Astrocyte of the hippocampus (primary cell): ENCODE results near the gene OR5A2.
"Not testable (repeated sequence)": the region's sequence is repeated elsewhere in the genome, so short reads cannot be mapped to it uniquely, and the experiment has no call there.

Source experiments
- DNase-seq: peaks from one replicate; pipeline ENCODE4 v3.0.0; 2011; ENCODE audit warnings: low read depth, low spot score

The OR5A2 gene, protein sequence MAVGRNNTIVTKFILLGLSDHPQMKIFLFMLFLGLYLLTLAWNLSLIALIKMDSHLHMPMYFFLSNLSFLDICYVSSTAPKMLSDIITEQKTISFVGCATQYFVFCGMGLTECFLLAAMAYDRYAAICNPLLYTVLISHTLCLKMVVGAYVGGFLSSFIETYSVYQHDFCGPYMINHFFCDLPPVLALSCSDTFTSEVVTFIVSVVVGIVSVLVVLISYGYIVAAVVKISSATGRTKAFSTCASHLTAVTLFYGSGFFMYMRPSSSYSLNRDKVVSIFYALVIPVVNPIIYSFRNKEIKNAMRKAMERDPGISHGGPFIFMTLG

DNA sequence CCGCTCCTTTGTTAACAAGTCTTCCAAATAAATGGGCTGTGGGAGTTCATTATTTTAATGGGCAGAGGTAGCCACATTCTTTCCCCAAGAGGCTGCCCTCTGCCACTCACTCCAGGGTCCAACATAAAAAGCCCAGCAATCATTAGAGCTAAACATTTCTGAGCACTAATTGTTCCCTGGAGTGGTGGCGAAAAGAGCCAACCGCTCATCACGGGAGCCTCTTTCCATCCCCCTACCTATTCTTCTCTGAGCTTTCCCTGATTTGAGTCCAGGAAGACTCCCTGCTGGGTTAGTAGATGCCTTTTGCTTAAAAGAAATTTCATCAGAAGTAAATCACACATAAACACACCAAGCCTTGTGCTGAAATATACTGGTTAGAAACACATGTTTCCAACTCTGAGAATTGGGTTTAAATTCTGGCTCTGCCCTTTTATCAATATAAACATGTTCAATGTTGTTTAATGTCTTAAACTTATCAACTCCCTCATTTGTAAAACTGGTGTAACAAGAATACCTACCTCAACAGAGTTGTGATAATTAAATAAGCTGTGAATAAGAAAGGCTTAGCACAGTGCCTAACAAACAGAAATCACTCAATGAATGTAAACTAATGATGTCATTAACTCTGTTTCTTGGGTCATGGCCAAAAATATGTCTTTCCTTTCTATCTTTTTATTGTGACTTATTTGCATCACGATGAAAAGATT is at the start of gene OR5A2:
TSS of gene OR5A2 (minus strand) at position 53 of the 707 bp plus-strand sequence. CDS start 3,460 bp downstream, outside the sequence.
- peak; percentile 20 for DNase-seq

DNA sequence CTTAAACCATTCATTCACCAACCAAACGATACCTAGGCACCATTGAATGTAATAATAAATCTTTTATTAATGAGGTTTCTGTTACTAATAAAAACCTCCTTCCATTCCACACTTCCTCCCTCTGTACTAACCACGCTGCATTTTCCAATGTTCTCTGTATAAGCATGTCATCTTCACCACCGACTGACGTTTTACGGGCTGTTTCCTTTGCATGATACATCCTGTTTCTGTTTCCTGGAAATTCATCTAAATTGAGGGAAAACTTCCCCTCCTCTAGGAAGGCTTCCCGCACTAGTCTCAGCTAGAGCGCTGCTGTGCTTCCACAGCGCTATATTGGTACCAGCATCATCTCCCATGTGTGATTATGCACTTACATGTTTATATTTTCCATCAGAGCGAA is 49.0 kb upstream of the OR5A2 start:
- no peak for DNase-seq

DNA sequence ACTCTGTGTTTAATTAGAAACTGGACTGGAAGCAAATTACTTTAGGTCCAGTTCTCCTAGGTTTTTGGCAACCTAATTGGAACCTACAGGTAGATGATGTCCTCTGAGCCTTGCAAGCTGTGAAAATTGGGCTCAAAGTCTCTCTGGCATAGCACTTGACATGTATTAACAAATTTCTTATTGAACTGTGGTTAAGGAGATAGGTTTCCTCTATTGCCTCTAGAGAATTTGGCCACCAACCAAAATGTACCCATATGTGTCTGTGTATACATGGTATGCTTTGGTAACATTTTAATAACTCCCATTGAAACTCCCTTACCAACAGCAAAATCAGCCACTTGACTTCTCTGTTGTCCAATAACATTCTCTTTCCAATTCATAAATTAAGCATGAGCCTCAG is 46.8 kb upstream of the OR5A2 start, which contains the start of gene OR4D10:
TSS of gene OR4D10 (plus strand) at position 301 of the 400 bp plus-strand sequence. CDS start 4,115 bp downstream, outside the sequence.
- no peak for DNase-seq

DNA sequence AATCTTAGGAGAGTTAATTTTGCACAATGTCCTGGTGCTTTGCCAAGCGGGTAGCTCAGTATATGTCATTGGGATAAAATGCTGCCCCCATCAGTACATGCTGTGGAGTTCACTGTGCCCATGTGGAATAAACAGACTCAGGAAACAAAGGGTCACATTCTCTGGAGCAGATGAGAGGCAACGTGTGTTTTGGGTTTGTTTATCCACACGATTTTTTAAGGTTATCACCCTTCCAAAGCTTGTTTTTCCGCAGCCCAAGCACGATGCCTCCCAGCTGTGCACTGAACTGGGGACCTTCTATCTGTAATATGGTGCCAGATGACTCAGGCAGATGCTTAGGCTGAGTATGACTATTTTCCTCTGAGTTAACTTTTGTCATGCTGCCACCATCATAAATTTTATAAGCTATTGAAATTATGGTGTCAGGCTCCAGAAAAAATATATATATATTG is 37.0 kb upstream of the OR5A2 start:
- no peak for DNase-seq

DNA sequence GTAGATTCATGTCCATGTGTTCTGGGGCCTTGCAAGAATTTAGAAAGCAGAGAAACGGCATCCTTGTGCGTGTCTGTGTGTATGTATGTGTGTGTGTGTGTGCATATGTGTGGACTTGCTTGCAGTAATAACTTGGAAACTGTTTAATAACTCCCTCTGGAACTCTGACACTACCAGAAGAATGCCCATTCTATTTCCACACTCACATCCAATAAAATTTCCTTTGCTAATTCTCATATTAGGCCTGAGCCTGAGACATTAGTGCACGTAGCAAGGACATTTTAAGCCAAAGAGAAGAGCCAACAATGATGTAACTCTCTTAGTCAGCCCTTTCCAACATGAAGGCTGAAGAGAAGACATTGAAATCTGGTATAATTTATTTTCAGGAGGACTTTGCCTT is 33.7 kb upstream of the OR5A2 start:
- DNase-seq, result no peak

DNA sequence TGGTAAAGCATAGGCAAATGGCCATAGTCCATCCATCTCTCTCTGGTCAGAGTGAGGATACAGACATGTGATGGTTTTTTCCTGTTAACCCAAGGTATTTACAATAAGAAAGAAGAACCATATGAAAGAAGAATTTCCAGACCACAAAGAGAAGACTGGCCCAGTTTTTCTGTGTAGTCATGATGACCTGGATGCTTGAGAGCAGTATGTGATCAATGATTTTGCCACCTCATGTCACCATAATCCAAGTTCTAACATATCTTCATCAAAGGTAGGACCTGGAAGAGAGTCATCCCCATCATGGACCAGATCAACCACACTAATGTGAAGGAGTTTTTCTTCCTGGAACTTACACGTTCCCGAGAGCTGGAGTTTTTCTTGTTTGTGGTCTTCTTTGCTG is 30.4 kb upstream of the OR5A2 start, which contains the start of gene OR4D6:
TSS of gene OR4D6 (plus strand) at position 301 of the 400 bp plus-strand sequence. CDS start at position 301, 0 bp downstream.
- DNase-seq, result no peak

DNA sequence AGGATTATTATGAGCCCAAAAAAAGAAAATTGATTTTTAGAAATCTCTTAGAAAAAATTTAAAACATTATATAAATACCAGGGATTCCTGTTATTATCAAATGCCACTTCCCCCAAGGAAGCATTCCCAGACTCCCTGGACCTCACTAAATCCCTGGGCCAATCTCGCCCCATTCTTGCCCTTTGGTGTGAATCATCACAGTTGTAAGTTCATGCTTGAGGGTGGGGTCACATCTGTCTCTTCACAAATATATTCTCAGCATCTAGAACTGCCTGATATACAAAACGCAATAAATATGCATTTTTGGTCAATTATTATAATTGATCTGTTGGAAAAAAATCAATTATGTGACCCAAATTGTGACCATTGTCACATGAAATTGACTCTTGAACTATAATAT is 22.3 kb upstream of the OR5A2 start:
- DNase-seq, result no peak

DNA sequence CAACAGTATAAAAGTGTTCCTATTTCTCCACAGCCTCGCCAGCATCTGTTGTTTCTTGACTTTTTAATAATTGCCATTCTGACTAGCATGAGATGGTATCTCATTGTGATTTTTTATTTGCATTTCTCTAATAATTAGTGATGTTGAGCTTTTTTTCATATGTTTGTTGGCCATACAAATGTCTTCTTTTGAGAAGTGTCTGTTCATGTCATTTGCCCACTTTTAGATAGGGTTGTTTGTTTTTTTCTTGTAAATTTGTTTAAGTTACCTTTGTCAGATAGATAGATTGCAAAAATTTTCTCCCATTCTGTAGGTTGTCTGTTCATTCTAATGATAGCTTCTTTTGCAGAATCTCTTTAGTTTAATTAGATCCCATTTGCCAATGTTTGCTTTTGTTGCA is 19.4 kb upstream of the OR5A2 start:
- not testable (repeated sequence) for DNase-seq

DNA sequence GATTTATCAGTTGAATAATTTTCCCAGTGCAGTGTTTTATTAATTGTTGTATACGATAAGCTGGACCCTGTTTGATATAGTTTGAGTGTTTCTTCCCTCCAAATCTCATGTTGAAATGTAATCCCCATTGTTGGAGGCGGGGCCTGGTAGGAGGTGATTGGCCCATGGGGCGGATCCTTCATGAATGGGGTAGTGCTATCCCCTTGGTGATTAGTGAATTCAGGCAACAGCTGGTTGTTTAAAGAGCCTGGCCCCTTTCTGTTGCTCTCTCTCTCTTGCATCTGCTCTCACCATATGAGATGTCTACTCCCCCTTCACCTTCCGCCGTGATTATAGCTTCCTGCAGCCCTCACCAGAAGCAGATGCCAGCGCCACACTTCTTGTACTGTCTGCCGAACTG is 11.6 kb upstream of the OR5A2 start:
- DNase-seq, result no peak

DNA sequence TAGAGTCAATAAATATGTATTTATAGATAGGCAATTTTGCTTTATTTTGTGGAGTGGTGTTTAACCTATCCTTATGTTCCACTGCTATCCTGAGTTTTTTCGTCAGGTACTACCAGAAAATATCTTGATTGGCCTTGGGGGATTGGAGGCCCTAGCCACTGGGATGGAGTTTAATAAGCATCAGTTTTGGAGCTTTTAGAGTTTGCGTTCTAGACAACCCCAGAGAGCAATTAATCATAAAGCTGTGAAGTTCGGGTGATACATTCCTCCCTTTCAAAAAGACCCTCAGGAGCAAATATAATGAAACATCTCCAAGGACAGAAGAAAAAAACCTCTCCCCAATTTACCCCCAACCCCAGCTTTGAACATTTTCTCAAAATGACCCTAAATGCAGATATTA is 10.0 kb upstream of the OR5A2 start, which contains the start of gene OR5A1:
TSS of gene OR5A1 (plus strand) at position 301 of the 400 bp plus-strand sequence. CDS start 6,700 bp downstream, outside the sequence.
- no peak for DNase-seq

DNA sequence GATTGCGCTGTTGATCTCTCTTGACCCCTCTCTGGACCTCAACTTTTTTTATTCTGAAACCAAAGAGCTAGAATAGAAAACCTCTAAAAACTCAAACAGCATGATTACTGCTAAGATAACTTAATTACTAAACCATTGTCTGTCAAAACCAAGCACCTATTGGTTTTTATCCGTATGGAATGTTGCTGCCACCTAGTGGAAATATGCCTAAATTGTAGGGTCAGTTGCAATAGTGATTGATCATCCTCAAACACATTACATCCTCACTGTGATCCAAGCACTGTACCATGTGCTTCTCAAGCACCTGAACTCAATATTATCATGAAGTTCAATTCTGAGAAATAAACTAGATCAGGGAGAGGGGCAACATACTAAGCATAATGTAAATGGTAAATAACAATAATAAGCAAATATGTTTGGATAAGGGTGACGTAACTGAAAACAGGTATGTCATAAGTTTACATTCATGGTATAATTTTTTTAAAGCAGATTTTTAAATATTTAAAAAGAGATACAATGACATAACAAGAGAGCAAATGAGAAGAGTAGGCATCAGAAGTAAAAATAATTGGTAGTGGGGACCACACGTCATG is 3.8 kb upstream of the OR5A2 start:
- peak; percentile 57 for DNase-seq

DNA sequence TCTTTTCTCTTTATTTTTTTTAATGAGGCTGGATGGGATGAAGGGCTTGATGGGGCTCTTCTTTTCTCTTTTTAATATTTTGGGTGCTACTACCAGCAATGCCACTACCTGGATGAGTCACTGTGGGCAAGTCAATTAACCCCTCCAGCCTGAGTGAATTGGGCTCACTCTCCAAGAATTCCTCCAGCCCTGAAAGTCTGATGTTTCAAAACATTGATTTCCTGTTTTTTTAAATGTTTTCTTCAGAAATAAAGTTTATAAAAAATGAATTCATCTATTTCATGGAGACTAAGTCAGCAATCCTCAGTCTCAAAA is 812 bp upstream of the OR5A2 start:
- no peak for DNase-seq

DNA sequence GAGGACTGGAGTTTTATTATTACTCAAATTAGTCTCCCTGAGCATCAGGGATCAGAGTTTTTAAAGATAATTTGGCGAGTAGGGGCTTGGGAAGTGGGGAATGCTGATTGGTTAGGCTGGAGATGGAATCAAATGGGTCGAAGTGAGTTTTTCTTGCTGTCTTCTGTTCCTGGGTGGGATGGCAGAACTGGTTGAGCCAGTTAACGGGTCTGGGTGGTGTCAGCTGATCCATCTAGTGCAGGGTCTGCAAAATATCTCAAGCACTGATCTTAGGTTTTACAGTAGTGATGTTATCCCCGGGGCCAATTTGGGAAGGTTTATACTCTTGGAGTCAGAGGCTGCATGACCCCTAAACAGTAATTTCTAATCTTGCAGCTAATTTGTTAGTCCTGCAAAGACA is 1.1 kb downstream of the OR5A2 start:
- DNase-seq, result no peak

DNA sequence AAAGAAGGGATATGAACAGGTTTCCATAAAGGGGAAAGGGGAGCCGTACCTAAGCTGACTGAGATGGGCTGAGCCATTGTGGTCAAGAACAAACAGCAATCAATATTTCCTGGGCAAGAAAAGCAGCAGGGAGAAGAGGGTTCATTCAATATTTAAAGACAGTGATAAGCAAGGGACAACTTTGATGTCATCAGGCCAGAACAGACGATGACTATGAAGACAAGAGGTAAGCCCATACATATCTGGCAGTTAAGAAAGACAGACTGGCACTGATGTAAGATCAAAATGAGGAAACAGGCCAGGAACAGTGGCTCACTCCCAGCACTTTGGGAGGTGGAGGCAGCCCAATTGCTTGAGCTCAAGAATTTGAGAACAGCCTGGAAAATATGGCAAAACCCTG is 2.4 kb downstream of the OR5A2 start:
- DNase-seq, result no peak

DNA sequence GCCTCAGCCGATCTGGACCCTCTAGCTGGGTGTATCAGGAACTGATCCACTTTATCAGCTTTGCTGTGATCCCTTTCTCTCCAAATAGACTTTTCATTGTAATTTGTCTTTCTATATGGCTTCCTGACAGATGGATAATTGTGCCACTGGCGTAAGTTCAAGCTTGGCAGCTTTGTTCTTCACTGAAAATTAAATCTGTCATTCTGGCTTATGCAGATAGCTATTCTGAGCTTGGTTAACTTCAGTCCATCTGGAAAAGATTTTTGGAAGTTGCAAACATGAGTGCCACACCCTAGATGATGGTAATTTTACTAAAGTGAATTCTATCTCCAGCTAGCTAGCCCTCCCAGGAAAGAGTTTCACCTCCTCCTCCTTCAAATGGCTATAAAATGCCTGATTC is 8.1 kb downstream of the OR5A2 start:
- DNase-seq, result no peak

DNA sequence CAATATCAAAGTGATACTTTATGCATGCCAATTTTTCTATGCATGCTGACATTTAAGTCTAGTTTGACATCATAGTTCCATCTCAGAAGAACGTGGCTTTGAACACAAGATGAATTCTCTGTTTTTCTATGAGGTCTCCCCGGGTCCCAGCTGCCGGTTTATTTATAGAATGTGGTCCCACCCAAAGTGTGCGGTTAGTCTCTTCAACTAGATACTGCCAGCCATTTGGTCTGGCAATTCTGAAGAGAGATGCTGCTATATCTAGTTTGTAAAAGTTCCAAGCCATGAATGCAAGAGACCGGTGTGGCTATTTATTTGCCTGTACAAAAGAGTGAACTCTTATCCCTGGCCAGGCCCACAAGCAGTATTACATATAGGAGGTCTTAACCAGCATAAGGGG is 9.2 kb downstream of the OR5A2 start:
- DNase-seq, result no peak

DNA sequence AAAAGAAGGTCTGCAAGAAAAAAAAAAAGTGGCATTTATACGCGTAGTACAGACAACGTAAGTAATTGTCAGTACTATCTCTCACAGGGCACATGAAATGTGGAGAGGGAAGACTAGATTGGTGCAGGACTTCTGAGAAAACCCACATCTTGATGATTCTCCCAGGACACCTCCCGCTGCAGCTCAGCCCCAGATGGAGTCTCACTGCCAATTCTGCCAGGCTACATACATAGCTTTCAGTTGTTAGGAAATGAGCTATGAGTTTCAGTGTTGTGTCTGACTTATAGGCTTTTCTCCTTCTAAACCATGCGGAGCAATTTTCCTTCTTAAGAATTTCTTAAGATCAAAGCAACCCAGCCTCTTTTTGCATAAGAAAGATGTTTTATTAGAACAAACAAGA is 9.6 kb downstream of the OR5A2 start:
- DNase-seq, result no peak

DNA sequence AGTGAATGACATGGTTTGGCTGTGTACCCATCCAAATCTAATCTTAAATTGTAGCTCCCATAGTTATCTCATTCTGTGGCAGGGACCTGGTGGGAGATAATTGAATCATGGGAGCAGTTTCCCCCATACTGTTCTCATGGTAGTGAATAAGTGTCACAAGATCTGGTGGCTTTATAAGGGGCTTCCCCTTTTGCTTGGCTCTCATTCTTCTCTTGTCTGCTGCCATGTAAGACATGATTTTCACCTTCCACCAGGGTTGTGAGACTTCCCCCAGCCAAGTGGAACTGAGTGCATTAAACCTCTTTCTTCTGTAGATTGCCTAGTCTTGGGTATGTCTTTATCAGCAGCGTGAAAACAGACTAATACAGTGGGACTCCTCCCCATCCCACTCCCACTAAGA is 11.1 kb downstream of the OR5A2 start:
- no peak for DNase-seq

DNA sequence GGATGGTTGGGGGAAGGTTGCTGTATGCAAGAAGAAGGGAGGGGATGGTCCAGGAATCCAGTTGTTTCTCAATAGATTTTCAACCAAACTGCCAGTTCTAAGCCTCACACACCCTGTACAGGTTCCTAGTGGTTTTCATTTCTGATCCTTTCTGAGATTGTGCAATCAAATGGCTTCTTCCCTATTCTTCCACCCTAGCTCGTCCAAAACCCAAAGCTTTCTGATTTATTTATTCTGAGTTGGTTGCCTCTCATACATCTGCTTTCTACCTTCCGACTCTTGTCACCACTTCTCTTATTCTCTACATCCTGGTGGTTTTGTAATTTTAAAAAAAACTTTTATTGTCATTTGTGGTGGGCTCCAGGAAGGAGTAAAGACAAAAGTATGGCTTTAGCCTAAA is 12.6 kb downstream of the OR5A2 start:
- no peak for DNase-seq

DNA sequence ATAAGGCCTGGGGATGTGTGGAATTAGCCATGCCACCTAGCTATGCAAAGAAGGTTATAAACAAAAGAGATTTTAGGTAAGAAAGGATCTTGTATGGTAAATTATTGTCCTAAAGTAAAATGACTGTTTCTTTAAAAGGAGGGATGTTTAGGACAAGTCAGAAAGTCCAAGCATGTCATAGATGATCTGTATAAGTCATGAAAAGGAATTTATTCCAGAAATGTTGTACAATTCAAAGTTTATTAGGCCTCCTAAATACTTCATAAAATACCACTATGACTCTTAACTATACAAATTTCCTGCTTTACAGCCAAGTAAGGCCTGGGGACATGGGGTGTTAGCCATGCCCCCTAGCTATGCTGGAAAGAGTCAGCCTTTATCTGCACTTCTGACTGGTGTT is 22.7 kb downstream of the OR5A2 start:
- no peak for DNase-seq

DNA sequence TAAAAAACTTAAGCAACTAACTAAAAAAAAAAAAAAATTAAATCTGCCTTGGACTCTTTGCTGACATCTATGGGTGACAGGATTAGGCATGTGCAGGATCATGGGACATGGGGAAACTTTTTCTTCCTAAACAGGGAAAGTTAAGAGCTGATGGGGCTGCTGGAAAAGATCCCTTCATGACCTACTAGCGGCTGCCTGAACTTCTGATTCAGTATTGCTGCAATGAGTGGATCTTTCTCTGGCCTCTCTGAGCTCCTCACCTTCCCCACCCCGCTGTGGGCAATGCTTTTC is 25.0 kb downstream of the OR5A2 start:
- no peak for DNase-seq

DNA sequence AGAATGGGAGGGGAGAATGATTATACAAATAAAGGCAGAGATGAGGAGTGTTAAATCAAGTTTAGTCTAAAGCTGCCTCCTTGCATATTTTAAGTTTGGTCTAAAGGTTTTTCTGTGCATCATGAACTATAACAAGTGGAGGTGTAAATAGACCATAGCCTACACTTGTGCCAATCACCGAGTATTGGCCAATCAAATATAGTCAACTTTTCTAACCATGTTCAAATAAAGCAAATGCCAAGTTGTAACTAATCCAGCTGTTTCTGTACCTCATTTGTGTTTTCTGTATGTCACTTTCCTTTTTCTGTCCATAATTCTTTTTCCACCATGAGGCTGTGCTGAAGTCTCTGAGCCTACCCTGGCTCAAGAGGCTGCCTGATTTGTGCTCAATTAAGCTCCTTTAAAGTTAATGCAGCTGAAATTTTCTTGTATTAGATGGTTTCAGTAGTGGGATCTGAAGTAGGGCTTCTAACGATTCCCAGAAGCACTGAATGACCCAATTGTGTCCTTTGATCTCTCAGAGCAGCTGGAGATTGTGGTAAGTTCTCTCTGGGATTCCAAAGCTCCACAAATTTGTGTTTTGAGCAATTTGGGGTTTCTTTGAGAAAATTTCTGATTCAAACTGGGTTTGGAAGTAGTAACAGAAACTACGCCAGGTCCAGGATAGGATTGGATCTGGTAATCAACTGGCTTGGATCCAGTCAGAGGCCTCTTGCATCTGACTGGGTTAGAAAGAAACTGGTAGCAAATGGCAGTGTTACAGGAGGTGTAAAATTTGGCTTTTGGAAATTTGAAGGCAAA is 25.6 kb downstream of the OR5A2 start:
- no peak for DNase-seq
